ENCODE results near the gene CEP43. TPM values are rescaled to one million over a fixed set of nuclear protein-coding genes. Genes with fewer than 3 reads are reported as not detected.

CEP43 gene
- total RNA-seq, 1 donor from 2014 or later: 10.2 TPM

DNA sequence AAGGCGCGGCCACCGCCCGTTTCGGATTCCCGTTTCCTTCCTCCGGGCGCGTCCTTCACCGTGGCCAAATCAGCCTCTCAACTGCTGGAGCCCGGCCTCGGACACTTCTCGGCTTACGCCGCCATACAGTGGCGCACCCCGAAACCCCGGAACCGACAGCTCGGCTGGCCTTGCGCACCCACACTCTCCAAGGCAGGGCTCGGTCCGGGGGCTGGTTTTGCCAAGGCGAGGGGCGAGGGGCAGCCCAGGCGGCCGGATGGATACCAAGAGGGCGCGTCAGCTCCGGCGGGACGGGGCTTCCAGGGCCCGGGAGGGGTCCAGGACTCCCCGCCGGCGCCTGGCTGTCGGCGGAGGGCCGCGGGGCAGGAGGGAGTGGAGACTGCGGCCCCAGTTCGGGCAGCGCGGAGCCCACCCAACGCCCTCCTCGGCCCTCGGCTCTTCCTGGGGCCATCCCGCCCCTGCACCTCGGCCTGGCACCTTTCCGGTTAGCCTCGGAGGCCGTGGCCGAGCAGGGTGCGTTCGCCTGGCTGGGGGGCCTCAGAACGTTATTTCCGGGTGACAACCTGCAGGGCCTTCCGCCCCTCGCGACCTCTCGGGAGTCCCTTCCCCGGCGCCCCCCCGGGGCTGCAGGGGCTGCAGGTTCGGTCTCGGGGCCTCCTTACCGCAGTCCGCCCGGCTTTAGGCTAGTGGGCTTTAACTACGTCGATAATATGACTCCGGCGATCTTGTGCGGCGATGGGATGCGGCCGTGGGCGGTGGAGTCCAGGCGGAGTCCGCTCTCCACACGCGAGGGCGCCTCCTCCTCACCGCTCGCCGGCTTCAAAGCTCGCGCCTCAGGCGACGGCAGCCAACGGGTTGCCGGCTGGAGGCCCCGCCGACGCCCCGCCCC is 697 bp upstream of the CEP43 start:
- intact Hi-C loops (cut with DNase I): loop anchor here (2.0 to 10.0 kb wide), 2 partner anchors 40 to 214 kb away; no protein-coding TSS in a partner anchor
- peak; percentile 79 for DNase-seq (ENCODE audit: low spot score)

DNA sequence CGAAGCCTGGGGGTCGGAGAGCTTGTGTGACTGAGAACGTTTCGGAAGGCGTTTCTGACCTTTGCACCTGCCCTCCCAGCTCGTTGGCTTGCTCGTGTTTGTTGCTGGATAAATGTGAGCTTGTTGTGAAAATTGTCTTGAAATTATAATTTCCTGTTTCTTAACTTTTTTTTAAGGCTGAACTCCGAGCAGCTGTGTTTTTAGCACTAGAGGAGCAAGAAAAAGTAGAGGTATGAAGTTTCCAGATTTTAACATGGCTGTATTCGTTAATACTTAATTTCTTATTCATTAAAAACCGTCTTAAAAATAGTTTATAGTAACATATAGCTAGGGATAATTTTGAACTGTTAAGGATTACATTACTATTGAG is 672 bp downstream of the CEP43 start:
- no peak for DNase-seq (ENCODE audit: low spot score)
- intact Hi-C loops (cut with DNase I): loop anchor here (2.0 to 10.0 kb wide), 2 partner anchors 41 to 215 kb away; no protein-coding TSS in a partner anchor

GRCh38 chr6:167000759-167001158 is 1.6 kb downstream of the CEP43 start:
- DNase-seq (ENCODE audit: low spot score): no peak
- intact Hi-C loops (cut with DNase I): no loop called here

DNA sequence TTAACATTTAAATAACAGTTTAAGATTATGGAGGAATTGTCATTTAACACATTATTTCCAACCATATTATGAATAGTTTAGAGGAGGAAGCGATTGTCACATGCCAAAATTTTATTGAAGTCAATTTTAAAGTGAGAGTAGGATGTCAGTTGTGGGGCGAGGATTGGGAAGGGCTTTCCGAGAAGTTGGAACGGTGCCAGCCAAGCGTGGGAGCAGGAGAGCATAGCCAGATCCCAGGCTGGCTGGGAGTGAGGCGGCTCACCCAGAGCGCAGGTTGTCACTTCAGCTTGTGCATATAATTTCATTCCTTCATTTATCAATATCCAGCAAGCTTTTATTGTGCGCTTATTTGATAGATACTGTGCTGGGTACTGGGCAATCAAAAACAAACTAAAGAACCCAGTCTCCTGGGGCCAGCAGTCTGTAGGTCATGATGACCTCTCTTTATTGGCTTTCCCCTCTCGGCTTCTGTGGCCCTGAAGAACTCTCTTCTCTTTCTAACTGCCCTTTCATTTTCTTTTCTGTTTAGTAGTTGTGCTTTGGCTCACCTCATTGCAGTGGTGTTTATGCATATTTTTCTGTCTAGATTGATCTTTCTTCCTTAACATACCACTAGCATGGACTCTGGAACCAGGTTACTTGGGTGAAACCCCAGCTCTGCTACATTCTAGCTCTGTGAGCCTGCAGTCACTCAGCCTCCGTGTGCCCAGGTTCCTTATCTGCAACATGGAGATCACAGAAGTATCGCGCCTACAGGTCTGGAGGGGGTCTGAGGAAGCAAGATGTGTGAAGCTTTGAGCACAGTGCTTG is 6.4 kb downstream of the CEP43 start:
- DNase-seq (ENCODE audit: low spot score): peak; percentile 81
- intact Hi-C loops (cut with DNase I): no loop called here

DNA sequence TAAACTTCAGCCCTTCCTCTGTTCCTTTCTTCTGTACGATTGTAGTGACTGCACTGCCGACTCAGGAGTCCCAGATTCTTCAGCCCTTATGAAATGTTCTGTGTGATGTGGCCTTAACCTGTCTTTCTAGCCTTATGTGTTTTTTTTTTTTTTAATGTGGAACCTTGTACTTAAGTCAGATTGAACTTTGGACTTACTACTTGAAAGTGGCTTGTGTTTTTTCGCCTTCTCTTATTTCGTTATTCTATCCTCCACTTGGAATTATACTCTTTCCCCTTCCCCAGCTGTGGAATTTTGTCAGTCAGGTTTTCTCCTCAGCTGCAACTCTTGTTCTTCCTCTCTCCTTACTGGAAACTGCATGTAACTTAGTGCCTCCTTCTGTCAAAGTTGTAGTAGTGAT is 8.8 kb downstream of the CEP43 start:
- intact Hi-C loops (cut with DNase I): no loop called here
- DNase-seq (ENCODE audit: low spot score): no peak

DNA sequence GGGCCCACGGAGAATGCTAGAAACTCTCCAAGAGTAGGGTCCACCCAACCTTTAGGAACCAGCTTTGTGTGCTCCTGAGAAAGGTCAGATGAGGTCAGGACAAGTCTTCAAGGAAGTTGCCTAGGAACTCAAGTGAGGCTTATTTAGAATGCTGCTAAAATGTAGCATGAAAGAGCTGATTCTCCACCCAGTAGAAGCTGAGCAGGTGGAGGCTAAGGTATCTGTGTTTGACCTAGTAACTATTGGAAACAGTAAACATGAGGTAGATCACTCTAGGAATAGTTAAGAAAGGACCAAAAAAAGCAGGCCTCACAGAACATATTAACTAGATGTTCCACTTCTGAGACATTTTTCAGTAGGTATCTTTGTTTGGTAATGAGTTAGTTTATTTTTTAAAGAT is 13.9 kb downstream of the CEP43 start:
- DNase-seq (ENCODE audit: low spot score): no peak
- intact Hi-C loops (cut with DNase I): no loop called here

DNA sequence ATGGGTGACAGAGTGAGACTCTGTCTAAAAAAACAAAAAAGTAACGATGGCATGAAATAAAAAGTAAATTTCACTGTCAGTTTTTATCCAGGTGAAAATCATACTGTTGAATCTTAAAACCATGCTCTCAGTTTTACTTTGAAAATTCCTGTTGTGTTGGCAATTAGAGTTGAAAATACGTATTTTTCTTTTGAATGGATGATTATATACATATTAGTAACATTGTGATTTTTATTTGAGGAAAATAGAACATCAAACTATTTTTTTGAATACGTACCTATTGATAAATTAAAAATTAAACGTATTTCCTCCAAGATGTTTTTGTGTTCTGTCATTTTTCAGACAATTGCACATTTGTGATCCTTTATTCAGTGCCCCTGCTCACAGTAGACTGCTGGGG is 14.7 kb downstream of the CEP43 start:
- DNase-seq (ENCODE audit: low spot score): no peak
- intact Hi-C loops (cut with DNase I): no loop called here

GRCh38 chr6:167015302-167015701 is 16.1 kb downstream of the CEP43 start:
- intact Hi-C loops (cut with DNase I): no loop called here

GRCh38 chr6:167020206-167020605 is 21.0 kb downstream of the CEP43 start:
- intact Hi-C loops (cut with DNase I): no loop called here

More at GRCh38 chr6:167015302-167015701, 16.1 kb downstream of the CEP43 start:
- no peak for DNase-seq (ENCODE audit: low spot score)

GRCh38 chr6:167027308-167027707 is 28.1 kb downstream of the CEP43 start:
- intact Hi-C loops (cut with DNase I): no loop called here
- no peak for DNase-seq (ENCODE audit: low spot score)

More at GRCh38 chr6:167020206-167020605, 21.0 kb downstream of the CEP43 start:
- no peak for DNase-seq (ENCODE audit: low spot score)

- intact Hi-C loops (cut with DNase I): no loop called here
- DNase-seq (ENCODE audit: low spot score): no peak
These were observed 28.6 kb downstream of the CEP43 start for GRCh38 chr6:167027772-167028171.

GRCh38 chr6:167030222-167031072 is 31.2 kb downstream of the CEP43 start:
- no peak for DNase-seq (ENCODE audit: low spot score)
- intact Hi-C loops (cut with DNase I): no loop called here

DNA sequence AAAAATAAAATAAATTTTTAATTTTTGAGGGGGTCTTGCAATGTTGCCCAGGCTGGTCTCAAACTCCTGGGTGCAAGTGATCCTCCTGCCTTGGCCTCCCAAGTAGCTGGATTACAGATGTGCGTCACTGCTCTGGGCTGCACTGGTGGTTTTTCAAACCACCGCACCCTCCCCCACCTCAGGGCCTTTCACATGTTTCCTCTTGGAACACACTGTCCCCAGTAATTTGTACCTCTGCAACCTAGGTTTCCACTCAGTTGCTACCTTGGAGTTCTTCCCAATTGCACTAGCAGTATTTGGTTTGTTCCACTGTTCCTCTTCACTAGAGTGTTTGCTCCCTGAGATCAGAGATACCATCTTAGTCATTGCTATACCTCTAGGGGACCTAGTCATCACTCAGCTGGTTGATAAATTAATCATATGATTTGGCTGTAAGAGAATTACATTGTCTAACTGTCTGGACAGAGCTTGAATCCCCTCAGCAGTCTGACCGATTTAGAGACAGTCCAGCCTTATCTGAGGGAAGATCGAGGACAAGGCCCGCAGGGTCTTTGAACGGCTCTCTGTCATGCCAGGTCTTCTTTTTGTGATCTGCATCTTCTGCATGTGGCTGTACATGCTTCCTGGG is 32.0 kb downstream of the CEP43 start:
- intact Hi-C loops (cut with DNase I): no loop called here

GRCh38 chr6:167034056-167034455 is 34.9 kb downstream of the CEP43 start:
- DNase-seq (ENCODE audit: low spot score): no peak
- intact Hi-C loops (cut with DNase I): no loop called here

More for the DNA sequence above, 32.0 kb downstream of the CEP43 start:
- no peak for DNase-seq (ENCODE audit: low spot score)

DNA sequence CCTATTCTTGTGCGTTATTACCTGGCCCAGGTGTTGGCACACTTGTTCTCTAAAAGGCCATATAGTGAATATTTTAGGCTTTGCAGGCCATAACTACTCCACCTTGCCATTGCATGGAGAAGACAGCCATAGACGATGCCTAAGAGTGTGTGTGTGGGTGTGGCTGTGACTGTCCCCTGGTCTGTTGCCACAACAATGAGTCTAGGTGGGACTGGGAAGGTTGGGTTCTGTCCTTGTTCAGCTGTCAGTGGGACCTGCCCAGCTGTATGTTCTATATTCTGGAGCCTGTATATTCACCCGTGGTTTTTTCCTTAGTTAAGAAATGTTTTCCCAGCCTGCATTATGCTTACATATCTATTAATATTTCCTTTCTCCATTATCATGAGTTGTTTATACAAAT is 38.6 kb downstream of the CEP43 start:
- DNase-seq (ENCODE audit: low spot score): no peak
- intact Hi-C loops (cut with DNase I): no loop called here

DNA sequence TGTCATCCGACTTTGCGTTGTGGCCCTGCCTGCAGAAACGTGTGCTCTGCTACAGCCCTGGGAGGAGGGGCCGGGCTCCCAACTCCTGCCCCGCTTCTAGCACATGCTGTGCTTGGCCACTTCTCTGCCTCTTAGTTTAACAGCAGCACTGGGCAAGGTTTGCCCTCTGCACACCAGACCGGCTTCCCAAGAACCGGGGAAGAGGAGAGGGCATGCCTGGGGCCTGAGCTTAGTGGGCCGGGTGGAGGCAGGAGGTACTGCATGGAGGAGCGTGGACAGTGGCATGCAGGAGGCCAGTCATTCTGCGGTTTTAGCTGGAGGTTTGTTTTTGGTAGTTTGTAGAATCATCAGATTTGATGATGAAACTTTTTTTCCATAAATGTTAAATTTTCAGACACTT is 45.5 kb downstream of the CEP43 start:
- intact Hi-C loops (cut with DNase I): no loop called here
- no peak for DNase-seq (ENCODE audit: low spot score)

- intact Hi-C loops (cut with DNase I): no loop called here
- no peak for DNase-seq (ENCODE audit: low spot score)
These were observed 46.8 kb downstream of the CEP43 start for GRCh38 chr6:167045828-167046580.

DNA sequence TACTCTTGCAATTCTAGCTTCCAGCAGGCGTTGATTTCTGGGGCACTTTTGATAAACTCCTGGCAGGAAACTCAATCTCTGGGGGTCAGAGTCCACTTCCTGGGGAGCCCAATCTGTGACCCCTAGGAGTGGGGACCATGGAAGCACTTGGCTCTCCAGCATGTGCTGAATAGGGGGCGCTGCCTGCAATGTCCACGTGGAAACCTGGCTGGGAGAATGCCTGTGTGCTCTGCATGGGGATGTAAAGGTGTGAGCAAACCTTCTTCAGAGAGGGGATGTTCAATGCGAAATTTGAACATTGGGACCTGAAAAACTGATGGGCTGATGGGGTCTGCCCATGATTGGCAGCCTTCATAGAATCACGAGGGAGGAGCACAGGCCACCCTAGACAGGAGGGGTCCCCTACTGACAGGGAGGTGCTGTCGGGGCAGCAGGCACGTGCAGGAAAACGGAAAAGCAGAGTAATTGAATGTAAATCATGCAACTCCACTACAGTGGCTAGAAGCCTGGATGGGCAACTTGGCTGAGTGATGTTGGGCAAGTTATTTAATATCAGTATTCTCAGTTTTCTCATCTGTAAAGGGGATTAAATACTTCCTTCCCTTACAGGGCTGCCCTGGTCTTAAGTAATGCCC is 47.8 kb downstream of the CEP43 start:
- intact Hi-C loops (cut with DNase I): no loop called here
- no peak for DNase-seq (ENCODE audit: low spot score)

All from cardiac septum (tissue), 1 donor.